HG03342 (cell line): ENCODE results near the gene TMEM43.

Experiments
- ATAC-seq: cut with Tn5 transposase; IDR thresholded peaks from one replicate; pipeline ENCODE4 v1.9.1; 2021; ENCODE audit warnings: mild to moderate bottlenecking, moderate library complexity; ENCODE audit not compliant: unreplicated experiment

The TMEM43 gene

DNA sequence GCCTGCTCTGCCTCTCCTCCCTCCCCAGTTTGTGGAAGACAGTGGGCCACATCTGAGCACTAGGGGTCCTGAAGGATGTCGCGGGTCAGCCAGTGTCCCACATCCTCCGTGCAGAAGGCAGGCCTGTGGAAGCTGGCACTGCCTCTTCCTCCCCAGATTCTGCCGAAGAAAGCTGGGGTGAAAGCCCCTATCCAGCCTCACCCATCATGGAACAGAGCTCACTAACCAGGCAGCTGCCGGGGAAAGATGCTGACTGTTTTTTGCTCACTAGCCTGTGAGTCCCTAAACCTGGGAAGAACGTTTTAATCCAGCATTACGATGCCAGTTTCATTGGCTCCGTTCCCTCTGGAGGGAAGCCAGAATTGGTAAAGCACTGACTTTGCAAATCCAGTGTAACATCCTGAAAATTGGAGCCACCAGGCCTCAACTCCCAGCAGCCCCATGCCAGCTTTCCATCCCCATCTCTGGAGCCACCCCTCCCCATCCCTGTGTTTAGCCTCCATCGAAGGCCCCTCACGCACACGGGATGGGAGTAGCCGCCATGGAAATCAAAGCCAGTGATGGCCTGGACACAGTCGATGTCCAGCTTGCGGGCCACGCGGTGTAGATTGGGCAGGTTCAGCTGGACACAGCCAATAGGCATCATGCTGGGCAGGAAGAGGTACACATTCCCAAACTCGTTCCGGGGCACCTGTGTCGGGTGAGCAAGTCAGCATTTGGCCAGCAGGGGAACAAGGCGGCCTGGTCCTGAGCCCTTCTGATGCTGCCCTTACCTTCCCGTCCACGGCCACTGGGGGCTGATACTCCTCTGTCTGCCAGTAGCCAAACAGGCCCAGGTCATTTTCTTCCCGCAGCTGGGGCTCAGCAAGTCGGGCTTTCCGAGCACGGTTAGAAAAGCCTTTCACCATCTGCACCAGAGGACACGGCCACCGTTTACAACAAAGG, 23.5 kb downstream of the TMEM43 start:
- ATAC-seq, result no peak

DNA sequence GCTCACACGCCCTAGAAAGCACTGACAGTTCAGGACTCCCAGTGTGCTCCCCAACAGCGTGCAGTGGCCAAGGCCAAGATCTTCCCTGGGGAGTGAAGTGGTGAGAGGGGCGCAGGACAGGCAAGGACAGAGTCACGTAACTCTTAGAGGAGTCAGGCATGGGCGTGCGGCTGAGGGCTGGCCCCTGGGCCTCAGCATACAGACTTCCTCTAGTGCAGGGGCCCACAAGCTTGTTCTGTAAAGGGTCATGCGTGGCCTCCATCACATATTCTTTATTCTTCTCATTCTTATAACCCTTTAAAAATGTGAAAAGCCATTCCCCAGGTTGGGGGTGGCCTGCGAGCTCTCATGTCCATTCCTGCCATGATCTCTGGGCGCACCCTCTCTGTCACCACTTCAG, 25.2 kb downstream of the TMEM43 start:
- no peak for ATAC-seq

DNA sequence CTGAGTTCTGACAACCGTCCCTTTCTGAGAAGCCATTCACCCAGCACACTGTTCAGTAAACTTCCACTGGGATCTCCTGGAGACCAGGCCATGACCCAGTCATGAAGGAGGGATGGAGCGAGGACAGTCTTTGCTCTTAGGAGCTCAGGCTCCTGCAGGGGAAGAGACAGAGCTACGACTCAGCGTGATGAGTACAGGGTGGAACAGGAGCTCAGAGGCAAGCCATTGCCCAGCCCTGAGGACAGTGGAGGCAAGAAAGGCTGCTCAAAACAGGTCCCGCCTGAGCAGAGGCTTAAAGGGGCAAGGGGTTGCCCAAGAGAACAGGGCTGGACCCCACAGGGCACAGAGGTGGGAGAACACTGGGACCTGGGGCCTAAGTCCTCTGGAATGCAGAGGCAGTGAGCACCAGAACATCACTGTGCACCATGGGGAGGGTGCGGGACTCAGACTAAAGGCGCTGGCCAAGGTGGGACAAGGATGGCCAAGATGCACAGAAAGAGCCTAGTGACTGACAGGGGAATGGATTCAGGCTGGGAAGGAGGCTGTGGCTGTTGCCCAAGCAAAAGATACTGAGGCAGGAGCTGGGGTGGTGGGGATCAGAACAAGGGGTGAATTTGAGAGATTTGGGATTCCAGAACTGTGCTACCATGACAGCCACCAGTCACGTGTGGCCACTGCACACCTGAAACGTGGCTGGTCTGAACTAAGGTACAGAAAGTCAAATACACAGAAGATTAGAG, 25.8 kb downstream of the TMEM43 start:
- ATAC-seq, result no peak

DNA sequence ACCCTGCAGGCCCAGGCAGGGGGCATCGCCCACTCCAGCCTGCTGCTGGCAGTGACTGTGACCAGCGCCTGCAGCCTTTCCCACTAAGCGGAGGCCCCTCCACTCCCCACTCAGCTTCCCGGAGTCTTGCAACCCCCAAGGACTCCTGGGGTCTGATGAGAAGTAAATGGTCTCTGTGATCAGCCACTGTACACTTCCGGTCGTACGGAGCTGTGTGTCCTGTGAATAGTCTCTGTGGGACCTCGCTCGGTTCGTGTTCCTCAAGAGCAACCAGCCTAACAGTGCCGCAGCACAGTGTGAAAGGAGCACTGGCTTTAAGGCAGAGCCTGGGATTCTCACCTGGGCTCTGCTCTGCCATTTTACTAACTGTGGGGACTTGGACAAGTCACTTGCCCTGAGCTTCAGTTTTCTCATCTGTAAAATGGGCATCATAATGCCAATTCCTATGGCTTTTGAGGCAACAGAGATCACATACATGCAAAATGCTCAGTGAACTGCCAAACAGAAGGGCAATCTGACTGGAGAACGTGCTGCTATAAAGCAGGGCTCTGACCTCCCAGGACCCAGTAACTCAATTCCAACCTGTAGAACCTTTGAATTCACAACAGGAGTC, 26.7 kb downstream of the TMEM43 start:
- ATAC-seq, result no peak

DNA sequence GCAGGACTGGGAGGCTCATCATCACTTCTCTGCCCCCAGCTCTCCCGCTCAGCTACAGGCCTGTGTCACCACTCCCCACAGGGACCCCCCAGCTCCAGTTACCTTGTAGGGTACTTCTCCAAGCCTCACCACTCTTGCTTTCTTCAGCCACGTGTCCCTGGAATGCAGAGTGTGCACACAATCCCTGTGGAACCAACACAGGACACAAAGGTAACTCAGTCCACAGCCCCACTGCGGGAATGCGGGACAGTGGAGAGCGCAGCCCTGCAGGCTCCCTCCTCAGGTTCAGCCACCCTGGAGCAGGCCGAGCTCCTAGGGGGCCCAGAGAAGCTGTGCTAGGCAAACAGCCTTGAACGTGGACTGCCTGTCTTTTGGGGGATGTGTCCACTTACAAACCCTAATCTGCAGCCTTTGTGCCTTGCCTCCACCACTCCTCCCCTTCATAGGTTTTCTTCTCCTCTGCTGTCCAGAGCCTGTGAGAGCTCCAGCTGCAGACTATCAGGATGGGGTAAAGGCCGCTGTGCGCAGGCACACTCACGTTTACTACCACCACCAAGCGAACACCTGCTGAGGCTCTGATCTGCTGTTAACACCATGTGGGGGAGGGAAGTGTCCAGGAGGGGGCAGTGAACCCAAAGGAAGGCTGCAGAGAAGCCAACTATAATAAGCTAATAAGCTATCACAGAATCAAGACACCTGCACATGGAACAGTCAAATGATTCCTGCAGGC, 27.5 kb downstream of the TMEM43 start:
- no peak for ATAC-seq

DNA sequence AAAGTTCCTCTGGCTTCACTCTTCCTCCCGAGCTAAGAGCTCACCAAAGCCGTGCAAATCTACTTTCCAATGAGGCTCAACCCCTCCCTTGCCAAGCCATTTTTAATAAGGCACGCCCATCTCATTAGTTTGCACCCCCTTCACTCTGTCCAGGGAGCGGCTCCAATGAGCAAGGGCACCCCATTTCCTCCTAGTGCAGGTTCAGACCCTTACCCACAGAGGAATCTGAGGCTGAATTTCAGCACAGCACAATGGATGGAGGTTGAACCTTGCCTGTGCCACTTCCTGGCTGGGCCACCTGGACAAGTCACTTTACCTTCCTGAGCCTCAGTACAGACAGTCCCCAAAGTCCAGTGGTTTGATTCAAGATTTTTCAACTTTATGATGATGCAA, 28.1 kb downstream of the TMEM43 start:
- no peak for ATAC-seq

DNA sequence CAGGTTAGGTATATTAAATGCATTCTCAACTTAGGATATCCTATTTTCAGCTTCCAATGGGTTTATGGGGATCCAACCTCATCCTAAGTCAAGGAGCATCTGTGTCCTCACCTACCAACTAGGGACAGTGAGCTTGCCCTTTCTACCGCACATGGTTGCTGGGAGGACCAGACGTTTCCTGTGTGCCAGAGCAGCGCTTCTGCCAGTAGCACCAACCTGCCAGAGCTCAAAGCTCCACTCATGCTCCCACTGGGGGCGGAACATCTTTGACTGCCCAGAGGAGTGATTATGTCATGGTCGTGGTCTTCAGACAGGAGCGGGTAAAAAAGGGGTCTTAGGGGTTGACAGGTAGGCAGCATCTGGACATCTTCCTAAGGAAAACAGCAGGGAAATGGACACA, 28.8 kb downstream of the TMEM43 start:
- ATAC-seq, result no peak

DNA sequence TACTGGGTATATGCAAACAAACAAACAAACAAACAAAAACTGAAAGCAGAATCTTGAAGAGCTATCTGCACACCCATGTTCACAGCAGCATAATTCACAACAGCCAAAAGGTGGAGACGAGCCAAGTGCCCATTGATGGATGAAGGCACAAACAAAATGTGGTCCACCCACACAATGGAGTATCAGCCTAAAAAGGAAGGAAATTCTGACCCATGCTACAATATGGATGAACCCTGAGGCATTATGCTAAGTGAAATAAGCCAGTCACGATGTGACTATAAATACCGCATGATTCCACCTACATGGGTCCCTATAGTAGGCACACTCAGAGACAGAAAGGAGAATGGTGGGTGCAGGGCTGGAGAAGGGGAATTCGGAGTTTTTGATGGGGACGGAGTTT, 29.4 kb downstream of the TMEM43 start:
- no peak for ATAC-seq

DNA sequence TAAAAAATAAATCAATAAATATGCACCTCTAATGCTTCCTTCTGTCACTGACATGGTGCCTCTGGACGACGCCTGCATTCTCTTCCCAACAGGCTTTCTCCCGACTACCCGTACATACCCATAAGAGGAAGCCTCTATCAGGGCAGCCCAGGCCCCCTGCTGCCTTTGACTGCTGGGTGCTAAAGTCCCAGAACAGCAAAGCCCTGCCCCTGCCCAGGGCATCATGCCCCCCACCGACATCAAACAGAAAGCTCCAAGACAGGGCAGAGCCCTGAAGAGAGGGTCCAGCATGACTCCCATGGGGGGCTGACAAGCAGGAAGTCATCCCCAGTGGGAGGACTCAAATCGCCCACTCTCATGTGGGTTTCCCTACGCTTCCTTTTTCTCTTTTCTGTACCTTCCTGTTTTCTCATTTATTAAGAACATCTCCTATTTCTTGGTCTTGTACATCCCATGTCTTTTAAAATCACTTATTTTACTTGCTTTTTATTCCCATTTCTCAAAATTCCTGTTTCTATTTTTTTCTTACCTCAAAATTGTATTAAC, 30.1 kb downstream of the TMEM43 start:
- ATAC-seq, result no peak

DNA sequence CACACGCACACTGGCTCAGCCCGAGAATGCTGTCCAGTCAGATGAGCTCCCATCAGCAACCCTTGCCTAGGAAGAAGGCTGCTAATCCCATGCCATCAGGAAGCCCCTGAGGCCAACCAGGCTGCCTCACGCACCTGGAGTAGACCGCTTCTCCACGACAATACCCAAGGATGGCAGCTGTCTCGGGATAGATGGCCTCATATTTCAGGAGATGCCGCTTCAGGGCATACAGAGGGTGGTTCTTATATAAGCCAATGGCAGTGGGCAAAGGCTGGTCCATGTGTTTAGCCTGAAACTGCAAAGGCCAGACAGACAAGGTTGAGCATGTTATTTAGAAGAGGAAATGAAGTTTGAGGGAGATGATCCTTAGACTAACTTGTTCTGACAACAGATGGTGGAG, 31.3 kb downstream of the TMEM43 start:
- ATAC-seq, result no peak

DNA sequence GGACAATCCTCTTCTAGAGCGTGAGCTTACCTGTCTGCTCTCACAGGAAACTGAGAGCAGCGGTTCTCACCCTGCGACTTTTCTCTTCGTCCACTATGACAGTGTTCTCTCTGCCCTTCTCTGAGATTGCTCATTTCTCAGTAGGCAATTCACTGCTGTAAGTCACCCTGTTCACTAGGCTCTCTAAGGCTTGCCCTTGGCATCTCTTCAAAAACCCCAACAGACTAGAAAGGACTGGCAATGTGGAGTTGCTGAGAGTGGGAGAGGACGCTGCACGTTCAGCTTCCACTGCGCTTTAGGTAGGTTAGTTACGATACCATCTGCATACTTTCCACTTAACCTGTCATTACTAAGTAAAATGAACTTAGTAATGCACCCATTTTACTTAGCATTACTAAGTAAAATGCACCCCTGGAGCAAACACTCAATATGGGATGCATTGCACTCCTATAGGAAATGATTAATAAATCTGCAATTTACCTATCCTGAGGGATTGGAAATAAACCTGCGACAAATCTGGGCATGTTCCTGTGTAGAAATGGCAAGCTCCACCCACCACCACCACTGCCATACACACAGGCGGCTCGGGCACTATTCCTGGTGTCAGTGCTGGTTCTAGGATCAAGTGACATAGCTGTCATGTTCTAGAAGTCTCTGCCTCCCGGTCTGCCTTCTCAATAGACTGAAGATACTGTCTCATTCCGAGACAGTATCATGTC, 32.1 kb downstream of the TMEM43 start:
- ATAC-seq, result no peak

DNA sequence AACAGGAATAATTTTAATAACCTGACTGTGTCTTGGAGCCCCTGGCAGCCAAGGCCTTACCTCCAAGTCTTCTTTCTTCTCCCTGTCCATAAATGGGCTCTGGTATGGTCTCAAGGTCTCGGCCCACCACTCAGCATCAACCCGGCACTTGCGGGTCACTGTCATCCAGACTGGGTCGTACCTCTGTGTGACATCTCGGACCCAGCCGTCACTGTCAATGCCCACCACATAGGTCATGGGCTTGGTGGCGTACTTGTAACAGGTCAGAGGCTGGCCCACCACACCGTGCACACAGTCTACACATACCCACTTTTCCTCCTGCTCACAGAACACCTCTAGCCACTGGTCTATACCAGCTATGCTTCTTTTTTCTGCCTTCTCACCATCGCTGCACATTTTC, 33.1 kb downstream of the TMEM43 start:
- ATAC-seq, result no peak

DNA sequence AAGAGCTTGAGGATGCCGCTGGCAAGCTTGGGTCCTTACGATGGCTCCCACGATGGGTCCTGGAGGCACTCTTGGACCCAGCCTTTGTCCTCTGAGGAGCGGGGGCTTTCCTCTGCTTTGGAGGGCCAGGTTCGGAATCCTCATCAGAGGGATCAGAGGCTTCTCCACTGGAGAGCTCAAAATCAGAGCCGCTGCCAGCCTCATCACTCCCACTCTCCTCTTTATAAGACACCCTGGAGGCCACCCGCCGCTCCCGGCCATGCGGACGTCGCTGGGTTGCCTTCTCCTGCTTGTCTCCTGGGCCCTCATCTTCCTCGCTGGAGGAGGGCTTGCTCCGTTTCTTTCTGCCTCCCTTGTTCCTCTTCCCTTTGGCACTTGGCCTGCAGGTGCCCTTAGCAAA, 33.5 kb downstream of the TMEM43 start:
- ATAC-seq, result no peak

DNA sequence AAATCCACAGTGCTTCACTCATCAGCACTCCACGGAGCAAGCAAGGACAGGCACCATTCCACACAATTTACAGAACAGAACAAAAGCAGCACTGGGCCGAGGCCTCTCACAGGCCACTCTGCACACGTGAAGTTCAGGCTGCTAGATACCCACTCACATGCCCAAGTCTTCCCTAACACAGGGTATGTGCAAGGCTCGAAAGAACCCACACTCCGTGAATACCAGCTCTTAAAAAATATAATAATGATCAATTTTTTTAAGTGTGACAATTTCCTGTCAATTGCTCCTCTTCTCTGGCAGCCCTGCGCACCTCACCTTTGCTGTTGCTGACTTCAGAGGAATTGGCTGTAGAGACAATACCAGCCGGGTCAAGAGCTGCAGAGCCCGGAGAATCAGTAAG, 34.6 kb downstream of the TMEM43 start:
- ATAC-seq, result no peak

DNA sequence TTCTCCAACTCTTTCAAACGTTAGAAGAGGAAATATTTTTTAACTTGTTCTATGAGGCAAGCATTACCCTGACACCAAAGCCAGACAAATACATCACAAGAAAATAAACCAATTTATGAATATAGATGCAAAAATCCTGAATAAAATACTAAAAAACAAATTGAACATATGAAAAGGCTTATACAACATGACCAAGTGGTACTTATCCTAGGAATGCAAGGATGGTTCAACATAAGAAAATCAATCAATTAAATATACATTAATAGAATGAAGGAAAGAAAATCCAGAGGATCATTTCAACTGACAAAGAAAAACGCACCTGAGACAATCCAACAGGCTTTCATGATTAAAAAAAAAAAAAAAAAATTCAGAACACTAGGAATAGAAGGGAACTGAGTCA, 36.4 kb downstream of the TMEM43 start:
- no peak for ATAC-seq

DNA sequence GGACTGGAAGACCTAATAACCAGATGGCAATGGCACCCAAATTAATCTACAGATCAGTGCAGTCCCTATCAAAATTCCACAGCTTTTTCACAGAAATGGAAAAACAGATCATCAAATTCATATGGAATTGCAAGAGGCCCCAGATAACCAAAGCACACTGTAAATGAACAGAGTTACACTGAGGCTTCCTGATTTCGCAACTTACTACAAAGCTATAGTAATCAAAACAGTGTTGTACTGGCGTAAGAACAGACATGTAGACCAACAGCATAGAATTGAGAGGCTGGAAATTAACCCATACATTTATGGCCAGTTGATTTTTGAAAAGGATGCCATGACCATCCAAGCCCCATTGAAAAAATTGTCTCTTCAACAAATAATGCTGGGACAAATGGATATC, 37.3 kb downstream of the TMEM43 start:
- ATAC-seq, result no peak

DNA sequence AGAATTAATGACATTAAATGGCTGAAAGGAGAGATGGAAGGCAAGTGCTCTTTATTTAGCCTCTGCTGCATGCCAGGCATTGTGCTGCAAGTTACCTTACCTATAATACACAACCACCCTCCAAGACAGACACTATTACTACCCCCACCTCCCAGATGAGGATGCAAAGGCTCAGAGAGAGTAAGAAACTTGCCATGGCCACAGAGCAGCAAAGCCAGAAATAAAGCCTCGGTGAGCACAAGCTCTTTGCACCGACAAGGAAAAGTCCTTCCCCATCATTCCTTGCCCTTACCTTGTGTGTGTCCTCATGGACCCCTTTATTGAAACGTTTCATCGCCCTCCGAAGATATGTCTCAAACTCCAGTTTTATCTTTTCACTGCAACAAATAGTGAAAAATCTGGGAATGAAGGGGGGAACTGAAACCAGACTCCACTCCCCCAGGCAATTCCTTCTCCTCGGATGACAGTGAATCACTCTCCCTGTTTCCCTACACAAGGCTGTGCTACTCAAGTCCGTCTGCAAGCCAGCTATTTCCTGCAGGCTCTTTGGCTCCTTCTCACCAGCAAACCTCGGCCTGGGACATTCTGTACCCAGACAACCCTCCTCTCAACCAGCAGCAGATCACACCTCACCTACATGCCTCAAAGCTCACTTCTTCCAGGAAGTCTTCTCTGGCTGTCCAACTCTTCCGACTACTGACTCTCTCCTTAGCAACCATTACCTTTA, 42.2 kb downstream of the TMEM43 start:
- ATAC-seq, result no peak

DNA sequence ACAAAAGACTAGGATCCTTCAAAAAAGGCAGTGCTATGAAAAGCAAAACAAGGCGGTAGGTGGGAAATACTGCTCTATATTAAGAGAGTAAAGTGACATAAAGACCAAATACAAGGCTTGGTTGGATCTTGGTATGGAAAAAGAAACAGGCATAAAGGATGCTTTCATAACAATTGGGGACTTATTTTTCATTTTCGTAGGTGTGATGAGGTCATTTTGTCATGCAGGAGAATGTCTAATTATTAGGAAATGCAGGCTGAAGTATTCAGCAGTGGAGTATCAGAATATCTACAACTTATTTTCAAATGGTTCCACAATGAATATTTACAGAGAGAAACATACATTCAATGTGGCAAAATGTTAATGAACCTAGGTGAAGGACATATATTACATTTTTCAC, 44.6 kb downstream of the TMEM43 start:
- ATAC-seq, result no peak

DNA sequence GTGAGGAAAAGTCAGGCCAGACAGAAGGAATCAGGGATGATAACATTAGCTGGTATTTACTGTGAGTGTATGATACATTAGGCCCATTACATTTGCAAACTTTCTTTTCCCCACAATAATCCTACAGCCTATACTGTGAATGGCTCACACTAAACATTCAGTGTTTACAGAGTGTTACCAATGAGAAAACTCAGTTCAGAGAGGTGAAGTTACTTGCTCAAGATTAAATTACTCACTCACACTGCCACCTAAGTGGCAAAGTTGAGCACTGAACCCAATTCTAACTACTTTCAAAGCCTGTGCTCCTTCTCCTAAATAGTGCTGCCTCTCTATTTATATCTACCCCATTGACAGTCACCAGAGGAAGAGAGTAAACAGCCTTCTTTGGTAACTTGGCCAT, 45.0 kb downstream of the TMEM43 start:
- ATAC-seq, result no peak
